ENCODE measurements around the gene WNT2.

DNA sequence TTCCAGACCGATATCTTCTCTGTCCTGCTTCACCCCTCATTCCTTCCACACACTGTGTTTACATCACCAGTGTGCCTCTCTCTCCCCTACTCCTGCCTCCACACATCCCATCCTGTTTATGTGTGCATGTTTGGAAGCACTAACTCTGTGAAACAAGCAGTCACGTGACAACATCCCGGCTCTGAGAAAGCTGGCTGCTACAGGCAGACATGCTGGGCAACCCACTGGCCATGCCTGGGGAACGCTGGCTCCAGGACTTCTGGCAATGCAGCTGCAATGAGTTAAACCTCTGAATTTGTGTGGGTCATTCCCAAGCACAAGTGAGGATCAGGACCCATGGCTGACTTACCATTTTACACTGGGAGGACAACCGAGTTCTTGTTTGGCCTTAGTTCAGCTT lies 74.0 kb downstream of the WNT2 start:
- TF ChIP-seq EZH2 (IDR thresholded peaks at IDR 0.05) (no peak), POLR2AphosphoS5 (IDR thresholded peaks at IDR 0.05; ENCODE audit: borderline replicate concordance, low read depth, low read length) (no peak)
